Left lobe of liver (tissue), 2 donors: ENCODE data around the gene NID2. TPM values are rescaled to one million over a fixed set of nuclear protein-coding genes. Genes with fewer than 3 reads are reported as not detected.
A peak's percentile ranks its signal among the peaks of the same experiment; 100 is the strongest.

Experiments
- ATAC-seq: fragments of 200-7000 bp; cut with Tn5 transposase; one replicate; pipeline ENCODE4 v1.9.1; 2020; ENCODE audit warnings: mild to moderate bottlenecking, moderate library complexity
- DNase-seq: peaks from one replicate; pipeline ENCODE4 v3.0.0-alpha.2; 2020; ENCODE audit warnings: low spot score
- total RNA-seq: library from RNA; stranded (reverse); gene quantifications from one replicate; pipeline ENCODE4 v1.2.1, GENCODE V29; 2021
- donor health status: DM: no; HTN: no; CAD: no; lungs with moderate emphysema.
- donor health status: DM: no; HTN: yes; CAD: no.

NID2 gene
- total RNA-seq, 1 donor from 2014 or later: 2.6 TPM

GRCh38 chr14:52059649-52060048 lies 9.2 kb downstream of the NID2 start:
- ATAC-seq (no peak), DNase-seq (no peak)

GRCh38 chr14:52058341-52058740 lies 10.5 kb downstream of the NID2 start:
- ATAC-seq (no peak), DNase-seq (no peak)

DNA sequence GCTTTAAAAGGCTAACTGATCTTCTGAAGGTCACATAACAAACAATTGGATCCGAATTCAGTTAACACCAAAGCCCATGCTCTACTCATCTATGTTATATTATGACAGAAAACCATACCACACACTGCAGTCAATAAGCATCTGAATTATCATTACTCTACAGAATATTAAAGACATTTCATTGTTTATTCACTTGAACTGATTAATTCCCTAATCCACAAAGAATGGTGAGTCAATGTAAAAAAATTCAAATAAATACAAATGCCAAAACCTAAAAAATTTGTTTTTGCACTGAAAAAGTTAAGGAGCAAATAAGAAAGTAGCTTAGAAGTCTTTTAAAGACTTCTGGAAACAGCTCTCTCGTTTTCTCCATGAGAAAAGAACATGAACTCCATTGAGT lies 13.7 kb downstream of the NID2 start:
- ATAC-seq (no peak), DNase-seq (no peak)

DNA sequence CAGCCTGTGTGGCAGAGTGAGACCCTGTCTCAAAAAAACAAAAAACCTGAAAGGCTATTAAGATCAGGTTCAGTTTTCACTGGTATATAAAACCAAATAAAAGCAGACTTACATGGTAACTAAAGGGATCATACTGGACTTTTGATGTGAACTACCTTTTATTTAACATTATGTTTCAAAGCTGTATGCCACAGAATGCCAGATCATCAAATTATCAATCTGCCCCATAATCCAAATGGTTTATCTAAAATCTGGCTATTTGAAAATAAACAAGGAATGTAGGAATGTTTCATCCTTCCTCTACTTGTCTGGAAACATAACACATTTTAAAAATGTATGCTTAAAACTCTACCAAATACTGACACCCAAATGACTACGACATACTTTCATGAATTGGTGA lies 14.2 kb downstream of the NID2 start:
- ATAC-seq (no peak), DNase-seq (no peak)

DNA sequence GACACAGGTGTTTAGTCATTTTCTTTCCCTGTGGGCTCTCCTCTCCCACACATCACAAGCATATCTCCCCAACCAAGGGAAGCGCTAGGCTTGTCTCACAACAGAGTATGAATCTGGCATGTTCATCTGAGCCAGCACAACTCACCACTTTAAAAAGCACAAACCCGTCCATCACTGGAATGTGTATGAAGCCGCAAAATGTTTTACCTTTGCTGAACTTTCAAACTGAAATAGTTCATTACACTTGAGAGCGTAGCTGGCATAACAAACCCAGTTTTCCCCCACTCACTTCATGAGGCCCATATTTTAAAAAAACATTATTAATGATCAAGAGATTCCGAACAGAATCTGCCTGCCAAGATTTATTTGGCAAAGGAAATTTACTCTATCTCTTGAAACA lies 15.8 kb downstream of the NID2 start:
- DNase-seq (no peak), ATAC-seq (no peak)

- DNase-seq (no peak), ATAC-seq (no peak)
Observed at GRCh38 chr14:52052288-52052943, 16.4 kb downstream of the NID2 start.

DNA sequence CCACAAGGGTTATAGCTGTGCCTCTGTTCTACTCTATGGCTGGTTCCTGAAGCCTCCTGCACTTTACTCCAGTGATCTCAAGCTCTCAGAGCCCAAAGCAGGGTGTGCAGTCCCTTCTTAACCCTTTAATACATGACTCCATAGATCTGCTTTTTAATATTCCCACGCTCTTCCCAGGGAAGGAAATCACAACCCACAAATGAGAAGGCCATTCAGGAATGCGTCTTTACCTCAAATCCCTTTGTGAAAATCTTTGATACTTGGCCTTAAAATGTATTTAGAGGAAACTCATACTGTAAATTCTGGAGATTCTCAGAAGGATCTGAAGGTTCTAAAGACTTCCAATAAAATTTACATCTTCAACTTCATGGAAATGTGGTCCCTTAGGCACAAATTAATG lies 17.0 kb downstream of the NID2 start:
- ATAC-seq: no peak
- no peak for DNase-seq

DNA sequence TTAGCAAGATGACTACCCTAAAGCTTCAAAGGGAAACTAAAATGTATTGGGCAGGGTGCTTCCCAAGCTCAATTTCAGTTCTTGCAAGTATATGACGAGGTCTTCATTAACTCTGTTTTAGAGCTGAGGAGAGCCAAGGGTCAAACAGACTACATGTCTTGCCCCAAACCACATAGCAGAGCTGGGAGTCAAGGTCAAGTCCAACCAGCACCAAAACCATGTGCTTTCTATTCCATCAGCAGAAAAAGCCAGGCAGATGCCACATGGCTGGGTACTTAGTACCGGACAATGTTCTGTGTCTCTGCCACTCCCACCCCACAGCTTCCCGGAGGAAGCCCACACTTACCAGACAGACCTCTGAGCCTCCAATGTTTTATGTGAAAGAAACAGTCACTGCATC lies 17.6 kb downstream of the NID2 start:
- no peak for ATAC-seq

DNA sequence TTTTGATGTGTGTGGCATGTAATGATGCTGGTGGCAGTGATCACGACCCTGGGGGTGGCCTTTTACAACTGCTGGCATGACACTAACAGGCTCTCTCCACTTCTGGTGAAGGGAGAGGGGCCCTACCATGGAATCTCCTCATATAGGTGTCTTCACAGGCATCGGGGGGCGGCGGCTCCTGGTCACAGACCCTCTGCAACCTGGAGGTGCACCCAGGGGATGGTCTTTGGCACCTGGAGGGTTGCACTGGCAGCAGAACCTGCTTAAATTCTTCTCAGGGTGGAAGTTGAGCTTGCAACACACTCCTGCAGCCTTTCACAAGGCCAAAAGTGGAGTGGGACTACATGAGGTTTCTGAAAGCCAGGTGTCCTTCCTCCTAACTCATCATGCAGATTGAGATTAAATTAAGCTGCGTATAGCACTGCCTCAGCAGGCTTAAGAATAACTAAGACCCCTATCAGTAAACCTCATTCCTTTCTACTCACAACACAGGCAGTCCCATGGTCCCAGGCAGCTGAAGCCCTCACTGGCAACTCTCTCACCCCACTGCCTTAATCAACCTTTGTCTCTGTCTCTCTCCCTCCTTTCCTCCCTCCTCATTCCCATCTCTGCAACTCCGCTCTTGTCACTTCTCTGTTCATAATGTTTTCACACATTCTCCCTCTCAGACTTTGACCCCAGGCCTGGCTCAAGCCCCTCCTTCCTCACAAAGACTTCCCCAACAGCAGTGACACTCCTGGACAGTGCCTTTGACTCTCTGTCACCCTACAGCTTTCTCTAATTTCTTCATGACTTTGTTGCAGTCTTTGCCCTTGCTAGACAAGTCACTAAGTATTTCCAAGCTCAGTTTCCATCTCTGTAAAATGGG lies 18.9 kb downstream of the NID2 start:
- ATAC-seq (no peak), DNase-seq (no peak)

More for the DNA sequence above, 17.6 kb downstream of the NID2 start:
- DNase-seq: no peak

DNA sequence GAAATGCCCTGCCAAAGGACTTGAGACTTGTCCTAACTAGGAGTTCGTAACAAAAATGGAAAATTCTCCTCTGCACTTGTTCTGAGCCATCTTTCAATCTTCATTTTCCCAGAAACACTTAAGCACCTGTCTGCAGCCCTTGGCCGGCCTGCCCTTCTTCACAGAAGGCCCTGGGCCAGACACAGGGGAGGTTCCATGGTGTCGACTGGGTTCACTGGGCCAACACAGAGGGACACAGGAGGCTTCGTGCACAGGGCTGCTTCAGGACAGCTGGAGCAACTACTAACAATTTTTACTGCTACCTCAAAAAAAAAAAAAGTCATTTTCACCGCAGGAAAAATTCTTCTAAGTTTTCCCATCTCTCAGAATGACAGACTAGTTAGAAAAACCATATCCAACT lies 19.6 kb downstream of the NID2 start:
- no peak for DNase-seq
- ATAC-seq: no peak

GRCh38 chr14:52048641-52049204 lies 20.1 kb downstream of the NID2 start:
- DNase-seq (no peak), ATAC-seq (no peak)

GRCh38 chr14:52048116-52048515 lies 20.7 kb downstream of the NID2 start:
- no peak for ATAC-seq
- DNase-seq: no peak

GRCh38 chr14:52046376-52046917 lies 22.4 kb downstream of the NID2 start:
- DNase-seq: no peak
- ATAC-seq: no peak

DNA sequence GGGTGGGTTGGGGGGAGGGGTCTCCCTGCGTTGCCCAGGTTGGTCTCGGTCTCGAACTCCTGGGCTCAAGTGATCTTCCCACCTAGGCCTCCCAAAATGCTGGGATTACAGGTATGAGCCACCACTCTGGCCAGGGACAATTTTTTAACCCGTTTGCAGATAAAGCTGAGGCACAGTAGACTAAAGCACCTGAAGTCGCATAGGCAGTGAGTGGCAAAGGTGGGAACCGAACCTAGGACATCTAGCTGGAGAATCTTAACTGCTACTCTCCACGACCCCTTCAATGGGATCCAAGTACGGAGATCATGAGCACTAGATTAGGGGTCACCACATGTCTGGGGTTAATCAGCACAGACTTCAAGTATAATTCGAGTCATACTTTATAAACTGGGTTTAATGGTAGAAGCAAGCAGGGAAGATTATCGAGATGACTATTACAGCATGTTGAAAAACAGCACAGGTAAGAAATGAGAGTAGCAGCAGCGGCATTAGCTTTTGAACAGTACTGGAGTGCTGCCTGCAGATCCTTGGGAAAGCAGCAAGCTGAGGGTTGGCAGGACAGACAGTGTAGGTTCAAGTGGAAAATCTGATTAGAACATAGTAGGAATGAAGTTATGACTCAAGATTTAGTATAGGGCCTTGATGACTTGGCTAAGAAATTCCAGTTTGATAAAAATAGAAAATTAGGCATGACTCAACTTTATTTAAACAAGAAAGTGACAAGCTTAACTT lies 23.9 kb downstream of the NID2 start:
- ATAC-seq (no peak), DNase-seq (no peak)

DNA sequence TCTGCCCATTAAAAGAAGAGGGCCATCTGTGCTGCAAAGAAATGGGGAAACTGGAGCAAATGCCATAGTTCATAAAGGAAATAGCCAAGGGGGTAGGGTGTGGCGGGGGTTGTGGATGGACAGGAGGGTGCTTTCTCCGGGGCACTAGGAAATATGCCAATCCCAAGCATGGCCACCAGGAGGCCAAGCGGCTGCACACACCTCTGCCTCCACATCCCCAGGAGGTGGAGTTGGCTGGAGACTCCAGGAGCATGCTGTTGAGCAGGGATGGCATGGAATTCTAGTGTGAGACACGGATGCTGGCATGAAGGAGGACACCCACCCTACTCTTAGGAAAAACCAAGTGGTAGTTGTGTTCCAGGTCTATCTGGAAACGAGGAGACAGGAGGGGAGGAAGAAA lies 25.2 kb downstream of the NID2 start:
- DNase-seq: no peak
- peak; percentile 29 for ATAC-seq

GRCh38 chr14:52042371-52043289 lies 26.2 kb downstream of the NID2 start:
- no peak for DNase-seq
- no peak for ATAC-seq

GRCh38 chr14:52040598-52040997 lies 28.3 kb downstream of the NID2 start:
- DNase-seq (no peak), ATAC-seq (no peak)

DNA sequence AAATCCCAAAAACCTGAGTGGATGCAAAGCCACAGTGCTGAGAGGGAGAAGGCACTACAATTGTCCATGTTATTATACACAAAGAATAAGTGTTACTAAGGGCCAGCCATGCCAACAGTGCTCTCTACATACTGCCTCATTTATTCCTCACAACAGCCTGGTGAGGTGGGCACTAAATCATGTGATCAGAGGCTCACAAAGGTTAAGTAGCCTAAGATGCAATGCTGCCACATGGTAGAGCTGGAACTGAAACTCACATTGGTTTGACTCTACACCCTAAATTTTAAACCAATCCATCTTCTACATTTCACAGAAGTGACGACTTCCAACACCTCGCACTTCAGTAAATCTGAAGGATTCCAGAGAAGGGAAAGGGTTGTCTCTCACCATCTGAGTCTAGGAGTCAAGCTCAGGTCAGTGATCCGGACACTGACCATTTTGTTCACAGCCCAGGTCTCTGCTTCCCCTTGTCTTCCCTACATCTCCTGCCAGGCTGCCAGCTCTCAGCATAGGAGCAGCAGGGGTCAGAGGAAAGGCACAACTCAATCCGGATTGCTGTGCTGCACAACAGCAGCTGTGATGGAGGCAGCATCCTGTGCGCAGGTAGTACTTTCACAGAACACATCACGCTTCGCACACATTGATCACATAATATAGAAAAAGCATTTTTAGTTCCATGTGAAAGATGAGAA lies 29.6 kb downstream of the NID2 start:
- ATAC-seq: no peak
- no peak for DNase-seq

DNA sequence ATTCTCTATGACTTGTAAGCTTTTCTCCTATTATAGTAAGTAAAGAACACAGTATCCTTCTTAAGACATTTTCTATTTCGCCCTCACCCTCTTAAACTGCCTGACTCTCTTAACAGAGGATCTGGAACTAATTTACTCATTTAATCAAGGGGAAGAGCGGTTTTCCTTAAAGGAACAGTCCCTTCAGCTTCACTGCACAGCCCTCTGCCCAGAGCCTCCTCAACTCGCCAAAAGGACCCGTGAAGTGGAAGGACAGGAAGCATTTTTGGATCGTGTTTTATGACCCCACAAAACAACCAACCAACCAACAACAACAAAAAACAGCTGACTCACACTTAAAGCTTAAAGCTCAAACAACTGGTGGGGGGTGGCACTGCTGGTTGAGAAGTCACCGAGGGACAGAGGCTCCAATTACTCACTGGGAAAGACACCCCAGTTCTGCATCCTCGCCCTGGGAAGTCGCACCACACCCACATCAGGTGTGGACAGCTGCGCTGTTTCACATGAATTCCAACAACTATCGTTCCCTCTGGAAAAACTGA lies 35.7 kb downstream of the NID2 start:
- DNase-seq (no peak), ATAC-seq (no peak)
